ENCODE data around the gene PSMD2. TPM values are rescaled to one million over a fixed set of nuclear protein-coding genes. Genes with fewer than 3 reads are reported as not detected.
A peak's percentile ranks its signal among the peaks of the same experiment; 100 is the strongest.

PSMD2 gene
- total RNA-seq, 1 donor from 2014 or later, result 269 TPM

- no peak overlapping the region for H3K27ac Mint-ChIP-seq
- H3K27me3 Mint-ChIP-seq, result no peaks in the 10 kb centered on the region
- TF ChIP-seq CTCF (IDR thresholded peaks at IDR 0.05; ENCODE audit: unreplicated experiment), result no peak
- no peak for DNase-seq (ENCODE audit: low spot score, unreplicated experiment)
- H3K36me3 Mint-ChIP-seq (ENCODE audit: insufficient read depth), result peaks cover 44% of the 10 kb centered on the region
- no peak overlapping the region for H3K4me3 Mint-ChIP-seq (ENCODE audit: low read depth)
- no peaks in the 10 kb centered on the region for H3K9me3 Mint-ChIP-seq (ENCODE audit: low read depth)
- H3K4me1 Mint-ChIP-seq (ENCODE audit: low read depth), result no peaks in the 10 kb centered on the region
These were observed 7.4 kb downstream of the PSMD2 start for GRCh38 chr3:184306341-184306972.

- Mint-ChIP-seq H3K36me3 (ENCODE audit: insufficient read depth) (peaks cover 41% of the 10 kb centered on the region), H3K4me1 (ENCODE audit: low read depth) (no peaks in the 10 kb centered on the region), H3K4me3 (ENCODE audit: low read depth) (no peak overlapping the region), H3K9me3 (ENCODE audit: low read depth) (no peaks in the 10 kb centered on the region), H3K27me3 (no peaks in the 10 kb centered on the region), H3K27ac (no peak overlapping the region)
- no peak for TF ChIP-seq CTCF (IDR thresholded peaks at IDR 0.05; ENCODE audit: unreplicated experiment)
- no peak for DNase-seq (ENCODE audit: low spot score, unreplicated experiment)
These were observed 8.9 kb downstream of the PSMD2 start for GRCh38 chr3:184307915-184308314.

- H3K27ac Mint-ChIP-seq, result no peak overlapping the region
- no peaks in the 10 kb centered on the region for H3K9me3 Mint-ChIP-seq (ENCODE audit: low read depth)
- H3K4me1 Mint-ChIP-seq (ENCODE audit: low read depth), result no peaks in the 10 kb centered on the region
- H3K27me3 Mint-ChIP-seq, result no peaks in the 10 kb centered on the region
- no peak for TF ChIP-seq CTCF (IDR thresholded peaks at IDR 0.05; ENCODE audit: unreplicated experiment)
- DNase-seq (ENCODE audit: low spot score, unreplicated experiment), result no peak
- peaks cover 36% of the 10 kb centered on the region for H3K36me3 Mint-ChIP-seq (ENCODE audit: insufficient read depth)
- no peak overlapping the region for H3K4me3 Mint-ChIP-seq (ENCODE audit: low read depth)
These were observed 9.7 kb downstream of the PSMD2 start for GRCh38 chr3:184308744-184309143.

- Mint-ChIP-seq H3K4me1 (ENCODE audit: low read depth) (peaks cover 7% of the 10 kb centered on the region), H3K27me3 (no peaks in the 10 kb centered on the region), H3K4me3 (ENCODE audit: low read depth) (no peak overlapping the region), H3K9me3 (ENCODE audit: low read depth) (no peaks in the 10 kb centered on the region), H3K36me3 (ENCODE audit: insufficient read depth) (peaks cover 24% of the 10 kb centered on the region), H3K27ac (no peak overlapping the region)
- DNase-seq (ENCODE audit: low spot score, unreplicated experiment), result no peak
- no peak for TF ChIP-seq CTCF (IDR thresholded peaks at IDR 0.05; ENCODE audit: unreplicated experiment)
These were observed 12.6 kb downstream of the PSMD2 start for GRCh38 chr3:184311633-184312032.

GRCh38 chr3:184314363-184314699 lies 15.3 kb downstream of the PSMD2 start, which contains the start of gene EIF4G1:
Gene EIF4G1, plus strand, starts transcription at chr3:184314606. Its CDS starts 1,191 bp downstream, at chr3:184315797.
- peak; percentile 83 for DNase-seq (ENCODE audit: low spot score, unreplicated experiment)
- no peaks in the 10 kb centered on the region for H3K9me3 Mint-ChIP-seq (ENCODE audit: low read depth)
- no peak for TF ChIP-seq CTCF (IDR thresholded peaks at IDR 0.05; ENCODE audit: unreplicated experiment)
- peaks cover 15% of the 10 kb centered on the region for H3K36me3 Mint-ChIP-seq (ENCODE audit: insufficient read depth)
- peak within 1 kb of the TSS; percentile 92 for H3K27ac Mint-ChIP-seq
- H3K4me3 Mint-ChIP-seq (ENCODE audit: low read depth), result peak within 1 kb of the TSS; percentile 79
- no peaks in the 10 kb centered on the region for H3K27me3 Mint-ChIP-seq
- H3K4me1 Mint-ChIP-seq (ENCODE audit: low read depth), result peaks cover 19% of the 10 kb centered on the region
